ENCODE data around the gene PGP.
"Not testable (repeated sequence)": the region's sequence is repeated elsewhere in the genome, so short reads cannot be mapped to it uniquely, and the experiment has no call there.

Gene PGP

GRCh38 chr16:2243781-2244180 is 29.1 kb upstream of the PGP start:
- ATAC-seq (replicated peaks) = no peak
- peaks cover 4% of the 10 kb centered on the region for H3K36me3 Mint-ChIP-seq (ENCODE audit: insufficient read depth)

GRCh38 chr16:2243031-2243528 is 28.4 kb upstream of the PGP start:
- no peak for DNase-seq
- ATAC-seq (replicated peaks) = no peak
- Mint-ChIP-seq H3K36me3 (ENCODE audit: insufficient read depth) (peaks cover 4% of the 10 kb centered on the region), H3K4me1 (ENCODE audit: low read depth in 2 of 2) (no peaks in the 10 kb centered on the region), H3K27ac (no peak overlapping the region), H3K27me3 (no peaks in the 10 kb centered on the region), H3K4me3 (no peak overlapping the region), H3K9me3 (no peaks in the 10 kb centered on the region)

More at GRCh38 chr16:2243781-2244180, 29.1 kb upstream of the PGP start:
- no peaks in the 10 kb centered on the region for H3K4me1 Mint-ChIP-seq (ENCODE audit: low read depth in 2 of 2)
- peak overlapping the region in 1 of 2 donors; percentile 57 for H3K27ac Mint-ChIP-seq
- H3K4me3 Mint-ChIP-seq = no peak overlapping the region
- H3K27me3 Mint-ChIP-seq = no peaks in the 10 kb centered on the region
- H3K9me3 Mint-ChIP-seq = no peaks in the 10 kb centered on the region
- DNase-seq = no peak

- no peaks in the 10 kb centered on the region for H3K27me3 Mint-ChIP-seq
- no peak for ATAC-seq (replicated peaks)
- no peak overlapping the region for H3K4me3 Mint-ChIP-seq
- DNase-seq = no peak
- H3K4me1 Mint-ChIP-seq (ENCODE audit: low read depth in 2 of 2) = no peaks in the 10 kb centered on the region
- H3K9me3 Mint-ChIP-seq = no peaks in the 10 kb centered on the region
- peaks cover 4% of the 10 kb centered on the region for H3K36me3 Mint-ChIP-seq (ENCODE audit: insufficient read depth)
- peak overlapping the region in 1 of 2 donors; percentile 19 for H3K27ac Mint-ChIP-seq
Measured at GRCh38 chr16:2242598-2242997, 28.0 kb upstream of the PGP start.

GRCh38 chr16:2240331-2240730 is 25.7 kb upstream of the PGP start:
- H3K27ac Mint-ChIP-seq; H3K4me3 Mint-ChIP-seq; H3K9me3 Mint-ChIP-seq; ATAC-seq (replicated peaks); H3K27me3 Mint-ChIP-seq; H3K4me1 Mint-ChIP-seq (ENCODE audit: low read depth in 2 of 2); H3K36me3 Mint-ChIP-seq (ENCODE audit: insufficient read depth); DNase-seq: not testable (repeated sequence)

GRCh38 chr16:2238838-2239675 is 24.4 kb upstream of the PGP start:
- no peak for DNase-seq
- H3K27me3 Mint-ChIP-seq = no peaks in the 10 kb centered on the region
- no peaks in the 10 kb centered on the region for H3K4me1 Mint-ChIP-seq (ENCODE audit: low read depth in 2 of 2)
- no peak overlapping the region for H3K27ac Mint-ChIP-seq
- ATAC-seq (replicated peaks) = no peak
- peaks cover 6% of the 10 kb centered on the region for H3K36me3 Mint-ChIP-seq (ENCODE audit: insufficient read depth)
- no peak overlapping the region for H3K4me3 Mint-ChIP-seq
- no peaks in the 10 kb centered on the region for H3K9me3 Mint-ChIP-seq

- no peaks in the 10 kb centered on the region for H3K27me3 Mint-ChIP-seq
- no peaks in the 10 kb centered on the region for H3K9me3 Mint-ChIP-seq
- no peak overlapping the region for H3K27ac Mint-ChIP-seq
- DNase-seq (no peak), ATAC-seq (replicated peaks) (no peak)
- H3K4me1 Mint-ChIP-seq (ENCODE audit: low read depth in 2 of 2) = peaks cover 0 to 2% of the 10 kb centered on the region in 2 donors
- no peak overlapping the region for H3K4me3 Mint-ChIP-seq
- H3K36me3 Mint-ChIP-seq (ENCODE audit: insufficient read depth) = peaks cover 11% of the 10 kb centered on the region
Measured at GRCh38 chr16:2238150-2238837, 23.7 kb upstream of the PGP start.

GRCh38 chr16:2237493-2238149 is 23.0 kb upstream of the PGP start:
- DNase-seq = no peak
- ATAC-seq (replicated peaks) = no peak
- H3K27me3 Mint-ChIP-seq = no peaks in the 10 kb centered on the region
- H3K9me3 Mint-ChIP-seq = no peaks in the 10 kb centered on the region
- peaks cover 0 to 2% of the 10 kb centered on the region in 2 donors for H3K4me1 Mint-ChIP-seq (ENCODE audit: low read depth in 2 of 2)
- peaks cover 11% of the 10 kb centered on the region for H3K36me3 Mint-ChIP-seq (ENCODE audit: insufficient read depth)
- H3K4me3 Mint-ChIP-seq = no peak overlapping the region
- H3K27ac Mint-ChIP-seq = no peak overlapping the region

GRCh38 chr16:2237102-2237482 is 22.5 kb upstream of the PGP start:
- peaks cover 0 to 2% of the 10 kb centered on the region in 2 donors for H3K4me1 Mint-ChIP-seq (ENCODE audit: low read depth in 2 of 2)
- H3K36me3 Mint-ChIP-seq (ENCODE audit: insufficient read depth) = peaks cover 11% of the 10 kb centered on the region
- DNase-seq = no peak
- ATAC-seq (replicated peaks) = no peak
- H3K27me3 Mint-ChIP-seq = no peaks in the 10 kb centered on the region
- H3K4me3 Mint-ChIP-seq = no peak overlapping the region
- no peaks in the 10 kb centered on the region for H3K9me3 Mint-ChIP-seq
- H3K27ac Mint-ChIP-seq = no peak overlapping the region

GRCh38 chr16:2236337-2237101 is 21.9 kb upstream of the PGP start, which contains the start of gene DNASE1L2:
TSS of gene DNASE1L2 (plus strand) at chr16:2236444. CDS start at chr16:2236817, 373 bp downstream.
- H3K4me3 Mint-ChIP-seq = peak within 1 kb of the TSS in 1 of 2 donors; percentile 14
- H3K4me1 Mint-ChIP-seq (ENCODE audit: low read depth in 2 of 2) = peaks cover 0 to 2% of the 10 kb centered on the region in 2 donors
- no peak for DNase-seq
- no peaks in the 10 kb centered on the region for H3K9me3 Mint-ChIP-seq
- peaks cover 10% of the 10 kb centered on the region for H3K36me3 Mint-ChIP-seq (ENCODE audit: insufficient read depth)
- H3K27ac Mint-ChIP-seq = no peak within 1 kb of the TSS
- no peak for ATAC-seq (replicated peaks)
- H3K27me3 Mint-ChIP-seq = no peaks in the 10 kb centered on the region

GRCh38 chr16:2235695-2236336 is 21.2 kb upstream of the PGP start:
- Mint-ChIP-seq H3K27me3 (no peaks in the 10 kb centered on the region), H3K27ac (no peak overlapping the region), H3K9me3 (no peaks in the 10 kb centered on the region), H3K4me1 (ENCODE audit: low read depth in 2 of 2) (peaks cover 0 to 2% of the 10 kb centered on the region in 2 donors), H3K4me3 (peak overlapping the region in 1 of 2 donors; percentile 14), H3K36me3 (ENCODE audit: insufficient read depth) (peaks cover 10% of the 10 kb centered on the region)
- DNase-seq (no peak), ATAC-seq (replicated peaks) (no peak)

GRCh38 chr16:2235234-2235651 is 20.6 kb upstream of the PGP start:
- Mint-ChIP-seq H3K9me3 (no peaks in the 10 kb centered on the region), H3K27me3 (no peaks in the 10 kb centered on the region), H3K36me3 (ENCODE audit: insufficient read depth) (peaks cover 13% of the 10 kb centered on the region), H3K27ac (no peak overlapping the region), H3K4me1 (ENCODE audit: low read depth in 2 of 2) (peaks cover 0 to 2% of the 10 kb centered on the region in 2 donors), H3K4me3 (no peak overlapping the region)
- ATAC-seq (replicated peaks) (no peak), DNase-seq (no peak)

- H3K4me1 Mint-ChIP-seq (ENCODE audit: low read depth in 2 of 2) = peaks cover 0 to 2% of the 10 kb centered on the region in 2 donors
- H3K27me3 Mint-ChIP-seq = no peaks in the 10 kb centered on the region
- no peak overlapping the region for H3K27ac Mint-ChIP-seq
- H3K36me3 Mint-ChIP-seq (ENCODE audit: insufficient read depth) = peaks cover 16% of the 10 kb centered on the region
- no peak overlapping the region for H3K4me3 Mint-ChIP-seq
- DNase-seq (no peak), ATAC-seq (replicated peaks) (no peak)
- H3K9me3 Mint-ChIP-seq = no peaks in the 10 kb centered on the region
Measured at GRCh38 chr16:2234813-2235170, 20.2 kb upstream of the PGP start.
